Activated T-helper 1 cell treated with Interleukin-2 at 50 U/mL for 16 hours (primary cell): ENCODE data around the gene CCDC187.
"Not testable (repeated sequence)": the region's sequence is repeated elsewhere in the genome, so short reads cannot be mapped to it uniquely, and the experiment has no call there.

ENCODE experiments used
- DNase-seq: peaks from one replicate; pipeline ENCODE4 v3.0.0-alpha.2; 2020; ENCODE audit warnings: low read depth

CCDC187 gene

GRCh38 chr9:136326761-136327303 is 22.9 kb upstream of the CCDC187 start:
- no peak for DNase-seq

GRCh38 chr9:136326061-136326760 is 22.3 kb upstream of the CCDC187 start:
- no peak for DNase-seq

GRCh38 chr9:136325358-136325757 is 21.5 kb upstream of the CCDC187 start:
- no peak for DNase-seq

GRCh38 chr9:136324501-136325300 is 20.8 kb upstream of the CCDC187 start:
- no peak for DNase-seq

- DNase-seq: no peak
Observed at GRCh38 chr9:136323371-136323789, 19.5 kb upstream of the CCDC187 start.

GRCh38 chr9:136322756-136323330 is 18.9 kb upstream of the CCDC187 start:
- no peak for DNase-seq

- DNase-seq: no peak
Observed at GRCh38 chr9:136321561-136321960, 17.7 kb upstream of the CCDC187 start.

GRCh38 chr9:136320972-136321371 is 17.1 kb upstream of the CCDC187 start:
- not testable (repeated sequence) for DNase-seq

- not testable (repeated sequence) for DNase-seq
Observed at GRCh38 chr9:136319955-136320354, 16.1 kb upstream of the CCDC187 start.

GRCh38 chr9:136319244-136319643 is 15.3 kb upstream of the CCDC187 start:
- not testable (repeated sequence) for DNase-seq

- DNase-seq: no peak
Observed at GRCh38 chr9:136318776-136319241, 14.9 kb upstream of the CCDC187 start.

- no peak for DNase-seq
Observed at GRCh38 chr9:136318111-136318775, 14.3 kb upstream of the CCDC187 start.

GRCh38 chr9:136317695-136318094 is 13.8 kb upstream of the CCDC187 start:
- DNase-seq: no peak

GRCh38 chr9:136316896-136317676 is 13.2 kb upstream of the CCDC187 start:
- DNase-seq: no peak

GRCh38 chr9:136316271-136316751 is 12.4 kb upstream of the CCDC187 start:
- no peak for DNase-seq

- DNase-seq: no peak
Observed at GRCh38 chr9:136314944-136315343, 11.1 kb upstream of the CCDC187 start.

GRCh38 chr9:136314056-136314416 is 10.1 kb upstream of the CCDC187 start:
- DNase-seq: no peak

GRCh38 chr9:136313111-136314055 is 9.5 kb upstream of the CCDC187 start:
- no peak for DNase-seq

GRCh38 chr9:136312436-136312835 is 8.5 kb upstream of the CCDC187 start:
- no peak for DNase-seq

- DNase-seq: no peak
Observed at GRCh38 chr9:136312009-136312375, 8.1 kb upstream of the CCDC187 start.
